H9 (cell line): ENCODE results near the gene PRSS27. TPM values are rescaled to one million over a fixed set of nuclear protein-coding genes. Genes with fewer than 3 reads are reported as not detected.
A peak's percentile ranks its signal among the peaks of the same experiment; 100 is the strongest.

Source experiments
- DNase-seq: peaks from one replicate; pipeline ENCODE4 v3.0.0-alpha.2; 2017
- H2AFZ ChIP-seq: one replicate; pipeline ENCODE4 v1.6.1; 2013; ENCODE audit warnings: mild to moderate bottlenecking, low read length, control low read depth, moderate library complexity
- H2AK5ac ChIP-seq: 2 replicates; pipeline ENCODE4 v1.6.1; 2013; ENCODE audit warnings: low read length, control low read depth, mixed read lengths; ENCODE audit not compliant: insufficient read length
- H2BK120ac ChIP-seq: one replicate; pipeline ENCODE4 v1.6.1; 2013; ENCODE audit warnings: low read depth, mild to moderate bottlenecking, low read length, control low read depth, inconsistent platforms; ENCODE audit not compliant: poor library complexity, severe bottlenecking
- H2BK12ac ChIP-seq: 2 replicates; pipeline ENCODE4 v1.6.1; 2013; ENCODE audit warnings: low read length, control low read depth, mixed read lengths, low read depth; ENCODE audit not compliant: insufficient read length
- H2BK15ac ChIP-seq: 2 replicates; pipeline ENCODE4 v1.6.1; 2013; ENCODE audit warnings: low read depth, low read length, control low read depth
- H2BK20ac ChIP-seq: one replicate; pipeline ENCODE4 v1.6.1; 2013; ENCODE audit warnings: low read depth, mild to moderate bottlenecking, low read length, control low read depth, inconsistent platforms; ENCODE audit not compliant: poor library complexity, severe bottlenecking
- H2BK5ac ChIP-seq: 2 replicates; pipeline ENCODE4 v1.6.1; 2013; ENCODE audit warnings: low read length, control low read depth, mixed read lengths; ENCODE audit not compliant: insufficient read length
- H3K14ac ChIP-seq: 2 replicates; pipeline ENCODE4 v1.6.1; 2013; ENCODE audit warnings: low read length, control low read depth; ENCODE audit not compliant: insufficient read depth
- H3K18ac ChIP-seq: 2 replicates; pipeline ENCODE4 v1.6.1; 2013; ENCODE audit warnings: low read depth, mild to moderate bottlenecking, mixed read lengths, low read length, control low read depth; ENCODE audit not compliant: insufficient read length
- H3K23ac ChIP-seq: 2 replicates; pipeline ENCODE4 v1.6.1; 2013; ENCODE audit warnings: low read length, control low read depth, mixed read lengths, low read depth; ENCODE audit not compliant: insufficient read length
- H3K23me2 ChIP-seq: 2 replicates; pipeline ENCODE4 v1.6.1; 2013; ENCODE audit warnings: low read depth, mild to moderate bottlenecking, mixed read lengths, low read length, control low read depth; ENCODE audit not compliant: insufficient read length, poor library complexity, severe bottlenecking
- H3K27ac ChIP-seq: 2 replicates; pipeline ENCODE4 v1.5.1; 2013; ENCODE audit warnings: low read length, control low read depth, mixed read lengths, low read depth; ENCODE audit not compliant: insufficient read length
- H3K27me3 ChIP-seq: 2 replicates; pipeline ENCODE4 v1.6.1; 2013; ENCODE audit warnings: low read length, control low read depth, inconsistent platforms; ENCODE audit not compliant: insufficient read depth
- H3K4ac ChIP-seq: 2 replicates; pipeline ENCODE4 v1.6.1; 2013; ENCODE audit warnings: low read depth, mild to moderate bottlenecking, control low read depth, inconsistent platforms, low read length, moderate library complexity
- H3K4me1 ChIP-seq: 2 replicates; pipeline ENCODE4 v1.6.1; 2013; ENCODE audit warnings: low read length, control low read depth, inconsistent platforms; ENCODE audit not compliant: insufficient read depth
- H3K4me2 ChIP-seq: 2 replicates; pipeline ENCODE4 v1.6.1; 2013; ENCODE audit warnings: low read length, control low read depth, mixed read lengths; ENCODE audit not compliant: insufficient read length, insufficient read depth
- H3K56ac ChIP-seq: 2 replicates; pipeline ENCODE4 v1.6.1; 2013; ENCODE audit warnings: low read depth, mild to moderate bottlenecking, mixed read lengths, low read length, control low read depth; ENCODE audit not compliant: insufficient read length
- H3K79me1 ChIP-seq: 2 replicates; pipeline ENCODE4 v1.6.1; 2013; ENCODE audit warnings: low read depth, mild to moderate bottlenecking, moderate library complexity, low read length, control low read depth, inconsistent platforms; ENCODE audit not compliant: insufficient read depth, poor library complexity, severe bottlenecking
- H3K79me2 ChIP-seq: 2 replicates; pipeline ENCODE4 v1.6.1; 2013; ENCODE audit warnings: low read length, control low read depth, inconsistent platforms; ENCODE audit not compliant: insufficient read depth
- H3K9ac ChIP-seq: 2 replicates; pipeline ENCODE4 v1.6.1; 2013; ENCODE audit warnings: low read length, control low read depth, mixed read lengths; ENCODE audit not compliant: insufficient read length; ENCODE audit errors: extremely low read depth
- H3K9me3 ChIP-seq: one replicate; pipeline ENCODE4 v1.6.1; 2013; ENCODE audit warnings: low read depth, low read length, inconsistent platforms; ENCODE audit not compliant: control insufficient read depth
- H3T11ph ChIP-seq: one replicate; pipeline ENCODE4 v1.6.1; 2013; ENCODE audit warnings: mild to moderate bottlenecking, low read length, control low read depth, inconsistent platforms
- H4K20me1 ChIP-seq: one replicate; pipeline ENCODE4 v1.6.1; 2013; ENCODE audit not compliant: control insufficient read depth, insufficient read length, insufficient read depth
- H4K5ac ChIP-seq: 2 replicates; pipeline ENCODE4 v1.6.1; 2013; ENCODE audit warnings: low read depth, mild to moderate bottlenecking, mixed read lengths, low read length, control low read depth; ENCODE audit not compliant: insufficient read length
- H4K8ac ChIP-seq: replicated peaks from 2 replicates; pipeline ENCODE4 v1.6.1; 2013; ENCODE audit warnings: low read length, control low read depth, mixed read lengths, low read depth; ENCODE audit not compliant: insufficient read length
- H4K91ac ChIP-seq: 2 replicates; pipeline ENCODE4 v1.6.1; 2013; ENCODE audit warnings: low read depth, mild to moderate bottlenecking, moderate library complexity, mixed read lengths, low read length, control low read depth; ENCODE audit not compliant: insufficient read length
- H3K27ac Mint-ChIP-seq, 3 experiments: 2 replicates in 2 of 3; 3 replicates in 1 of 3; pipeline ENCODE4 v1.8.0; 2020 to 2021; ENCODE audit warnings: mixed read lengths in 3 of 3, mild to moderate bottlenecking in 1 of 3, moderate library complexity in 1 of 3
- H3K27me3 Mint-ChIP-seq: 2 replicates; pipeline ENCODE4 v1.8.0; 2021; ENCODE audit warnings: low read depth, mild to moderate bottlenecking, moderate library complexity, mixed read lengths
- H3K36me3 Mint-ChIP-seq, 3 experiments: 2 replicates in 2 of 3; 3 replicates in 1 of 3; pipeline ENCODE4 v1.8.0; 2020 to 2021; ENCODE audit warnings: low read depth in 3 of 3, mixed read lengths in 3 of 3; ENCODE audit not compliant: insufficient read depth in 1 of 3
- H3K4me1 Mint-ChIP-seq, 2 experiments: 2 replicates each; pipeline ENCODE4 v1.8.0; 2020; ENCODE audit warnings: mixed read lengths in 2 of 2
- H3K4me3 Mint-ChIP-seq, 2 experiments: 2 replicates in 1 of 2; 3 replicates in 1 of 2; pipeline ENCODE4 v1.8.0; 2020 to 2021; ENCODE audit warnings: mild to moderate bottlenecking in 2 of 2, mixed read lengths in 2 of 2, moderate library complexity in 1 of 2
- H3K9me3 Mint-ChIP-seq, 2 experiments: 2 replicates in 1 of 2; 3 replicates in 1 of 2; pipeline ENCODE4 v1.8.0; 2020; ENCODE audit warnings: mild to moderate bottlenecking in 2 of 2, mixed read lengths in 2 of 2, moderate library complexity in 1 of 2
- WGBS: extraction: QIAGEN DNeasy Blood & Tissue Kit; methylation state at CpG from one replicate; pipeline ENCODE4 v1.1.7; 2013; ENCODE audit warnings: missing lambda C conversion rate, low lambda C conversion rate, mixed read lengths; ENCODE audit not compliant: insufficient read length; ENCODE audit errors: extremely low coverage; 5-methylcytosine and 5-hydroxymethylcytosine counted together
- total RNA-seq: library from RNA; stranded (reverse); gene quantifications from 2 replicates; pipeline ENCODE4 v1.2.1, GENCODE V29; 2021
- TF ChIP-seq, protein P1 (sequence below): fragments of 200-600 bp; sonication (generic); conservative IDR thresholded peaks from 3 replicates; pipeline ENCODE4 v1.8.0; 2021; ENCODE audit warnings: antibody characterized with exemption, mild to moderate bottlenecking

Gene PRSS27
- total RNA-seq, 1 experiment from 2014 or later, result 5.0 TPM

DNA sequence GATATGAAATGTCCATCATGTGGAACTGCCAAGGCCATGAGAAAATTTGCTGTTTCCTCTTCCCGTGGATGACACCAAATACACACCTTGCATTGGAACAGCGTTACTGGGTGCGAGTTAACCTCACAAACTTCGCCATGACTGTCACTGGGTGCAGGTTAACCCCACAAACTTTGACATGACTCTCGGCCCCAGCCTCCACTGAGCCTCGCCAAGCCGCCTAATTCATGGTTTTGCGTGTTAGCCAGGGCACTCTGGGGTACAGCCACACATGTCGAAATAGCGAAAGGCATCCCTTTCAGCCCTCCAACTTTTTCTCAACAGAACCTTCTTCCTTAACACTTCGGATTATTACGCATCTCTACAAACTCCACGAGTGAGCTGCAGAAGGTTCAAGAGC is 48.3 kb downstream of the PRSS27 start:
- no CpG with 5 or more reads among the region's 13 CpGs for WGBS
- Mint-ChIP-seq H3K4me1 (peaks cover 3 to 16% of the 10 kb centered on the region in 2 experiments), H3K27ac (no peak overlapping the region), H3K27me3 (no peaks in the 10 kb centered on the region; the same call in 1 of the 2 replicates), H3K9me3 (no peaks in the 10 kb centered on the region; a peak in 1 of 5 replicates), H3K36me3 (peaks cover 0 to 5% (median 0%) of the 10 kb centered on the region in 3 experiments; a peak in 3 of 7 replicates), H3K4me3 (peak overlapping the region; percentile 64 to 83; a peak in 3 of 5 replicates)
- Histone ChIP-seq H3K27ac (no peak overlapping the region), H3K23me2 (no peaks in the 10 kb centered on the region), H3K18ac (no peak overlapping the region), H2BK20ac (no peak overlapping the region), H3K79me2 (no peaks in the 10 kb centered on the region), H3T11ph (no peak overlapping the region), H2AK5ac (no peak overlapping the region), H2BK5ac (no peak overlapping the region), H3K14ac (no peak overlapping the region), H3K4ac (no peak overlapping the region), H4K5ac (no peak overlapping the region), H2BK120ac (no peak overlapping the region), H2BK12ac (no peak overlapping the region), H3K4me2 (no peak overlapping the region), H4K8ac (no peak overlapping the region), H4K91ac (no peak overlapping the region), H3K4me1 (no peaks in the 10 kb centered on the region), H3K56ac (no peak overlapping the region), H3K79me1 (no peaks in the 10 kb centered on the region), H3K23ac (no peak overlapping the region), H3K9me3 (no peaks in the 10 kb centered on the region), H3K27me3 (no peaks in the 10 kb centered on the region), H2AFZ (no peak overlapping the region), H4K20me1 (no peaks in the 10 kb centered on the region), H3K9ac (no peak overlapping the region), H2BK15ac (no peak overlapping the region)
- no peak for DNase-seq
- TF ChIP-seq, protein P1, sequence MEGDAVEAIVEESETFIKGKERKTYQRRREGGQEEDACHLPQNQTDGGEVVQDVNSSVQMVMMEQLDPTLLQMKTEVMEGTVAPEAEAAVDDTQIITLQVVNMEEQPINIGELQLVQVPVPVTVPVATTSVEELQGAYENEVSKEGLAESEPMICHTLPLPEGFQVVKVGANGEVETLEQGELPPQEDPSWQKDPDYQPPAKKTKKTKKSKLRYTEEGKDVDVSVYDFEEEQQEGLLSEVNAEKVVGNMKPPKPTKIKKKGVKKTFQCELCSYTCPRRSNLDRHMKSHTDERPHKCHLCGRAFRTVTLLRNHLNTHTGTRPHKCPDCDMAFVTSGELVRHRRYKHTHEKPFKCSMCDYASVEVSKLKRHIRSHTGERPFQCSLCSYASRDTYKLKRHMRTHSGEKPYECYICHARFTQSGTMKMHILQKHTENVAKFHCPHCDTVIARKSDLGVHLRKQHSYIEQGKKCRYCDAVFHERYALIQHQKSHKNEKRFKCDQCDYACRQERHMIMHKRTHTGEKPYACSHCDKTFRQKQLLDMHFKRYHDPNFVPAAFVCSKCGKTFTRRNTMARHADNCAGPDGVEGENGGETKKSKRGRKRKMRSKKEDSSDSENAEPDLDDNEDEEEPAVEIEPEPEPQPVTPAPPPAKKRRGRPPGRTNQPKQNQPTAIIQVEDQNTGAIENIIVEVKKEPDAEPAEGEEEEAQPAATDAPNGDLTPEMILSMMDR, result no peak
